IMR-90 (cell line): ENCODE measurements around the gene FHL2. TPM values are rescaled to one million over a fixed set of nuclear protein-coding genes. Genes with fewer than 3 reads are reported as not detected.

Source experiments
- ATAC-seq: fragments of 200-7000 bp; cut with Tn5 transposase; 2 replicates; pipeline ENCODE4 v1.9.1; 2020; ENCODE audit warnings: low read depth, mild to moderate bottlenecking, moderate library complexity
- BruUV-seq: library from RNA; stranded (reverse); fragments of 400-500 nt; replicated peaks from 2 replicates; lab custom pipeline; 2021; lab: Mats Ljungman, UMichigan
- CTCF ChIA-PET: fragments of 300-600 bp; formaldehyde crosslinking; extraction: SDS; loops from one replicate; lab custom pipeline; 2021; ENCODE audit warnings: antibody characterized with exemption; lab: Yijun Ruan, JAX
- POLR2A ChIA-PET: fragments of 300-600 bp; sonication (Branson Sonifier 250); formaldehyde crosslinking; loops from one replicate; lab custom pipeline; 2022; ENCODE audit warnings: antibody characterized with exemption; ENCODE audit not compliant: unreplicated experiment; lab: Charles Lee
- DNase-seq: peaks from one replicate; pipeline ENCODE4 v3.0.0; 2013
- H2AFZ ChIP-seq: replicated peaks from 2 replicates; pipeline ENCODE3; 2013; ENCODE audit warnings: low read length, mild to moderate bottlenecking; ENCODE audit not compliant: poor library complexity
- H2AK5ac ChIP-seq: 2 replicates; pipeline ENCODE4 v1.6.1; 2013; ENCODE audit warnings: low read depth, low read length, inconsistent platforms
- H2AK9ac ChIP-seq: replicated peaks from 2 replicates; pipeline ENCODE3; 2013; ENCODE audit warnings: mild to moderate bottlenecking, low read depth, low read length, moderate library complexity; ENCODE audit not compliant: poor library complexity
- H2BK120ac ChIP-seq: 2 replicates; pipeline ENCODE4 v1.6.1; 2013; ENCODE audit warnings: low read depth, low read length, inconsistent platforms
- H2BK15ac ChIP-seq: 3 replicates; pipeline ENCODE4 v1.6.1; 2013; ENCODE audit warnings: low read depth, low read length, inconsistent platforms
- H2BK20ac ChIP-seq: 2 replicates; pipeline ENCODE4 v1.6.1; 2013; ENCODE audit warnings: low read depth, mild to moderate bottlenecking, inconsistent platforms, low read length, moderate library complexity
- H2BK5ac ChIP-seq: 2 replicates; pipeline ENCODE4 v1.6.1; 2013; ENCODE audit warnings: mild to moderate bottlenecking, low read depth, low read length, inconsistent platforms; ENCODE audit not compliant: poor library complexity, severe bottlenecking
- H3K14ac ChIP-seq: replicated peaks from 2 replicates; pipeline ENCODE4 v1.6.1; 2013; ENCODE audit warnings: low read depth, low read length, inconsistent platforms
- H3K18ac ChIP-seq: 2 replicates; pipeline ENCODE4 v1.6.1; 2013; ENCODE audit warnings: low read depth, low read length, control low read depth
- H3K23ac ChIP-seq: 2 replicates; pipeline ENCODE4 v1.6.1; 2013; ENCODE audit warnings: low read depth, low read length, inconsistent platforms
- H3K27ac ChIP-seq: 2 replicates; pipeline ENCODE4 v1.5.1; 2013; ENCODE audit warnings: mild to moderate bottlenecking, control low read depth, low read length; ENCODE audit not compliant: insufficient read depth
- H3K27me3 ChIP-seq: 2 replicates; pipeline ENCODE4 v1.6.1; 2013; ENCODE audit warnings: low read length; ENCODE audit not compliant: control insufficient read depth, insufficient read depth
- H3K36me3 ChIP-seq: 2 replicates; pipeline ENCODE4 v1.6.1; 2013; ENCODE audit warnings: low read length, mixed read lengths; ENCODE audit not compliant: control insufficient read depth, insufficient read depth
- H3K4ac ChIP-seq: 2 replicates; pipeline ENCODE4 v1.6.1; 2013; ENCODE audit warnings: low read depth, low read length, inconsistent platforms
- H3K4me1 ChIP-seq: 2 replicates; pipeline ENCODE4 v1.6.1; 2013; ENCODE audit warnings: low read length, mixed read lengths; ENCODE audit not compliant: control insufficient read depth, insufficient read depth
- H3K4me2 ChIP-seq: 2 replicates; pipeline ENCODE4 v1.6.1; 2013; ENCODE audit warnings: low read depth, mild to moderate bottlenecking, control low read depth, low read length, moderate library complexity
- H3K4me3 ChIP-seq: 2 replicates; pipeline ENCODE4 v1.5.1; 2013; ENCODE audit warnings: low read depth, mild to moderate bottlenecking, control low read depth, low read length, moderate library complexity; ENCODE audit not compliant: insufficient read depth
- H3K56ac ChIP-seq: 2 replicates; pipeline ENCODE4 v1.6.1; 2013; ENCODE audit warnings: low read length, inconsistent platforms; ENCODE audit not compliant: insufficient read depth; ENCODE audit errors: extremely low read depth
- H3K79me1 ChIP-seq, 2 experiments: 2 replicates each; pipeline ENCODE4 v1.6.1; 2013; ENCODE audit warnings: low read length in 2 of 2, inconsistent platforms in 1 of 2, low read depth in 1 of 2
- H3K9ac ChIP-seq: 2 replicates; pipeline ENCODE4 v1.6.1; 2013; ENCODE audit warnings: low read depth, low read length, control low read depth
- H3K9me1 ChIP-seq: 2 replicates; pipeline ENCODE4 v1.6.1; 2013; ENCODE audit warnings: low read length, inconsistent platforms; ENCODE audit not compliant: insufficient read depth
- H3K9me3 ChIP-seq: 2 replicates; pipeline ENCODE4 v1.6.1; 2013; ENCODE audit warnings: low read length; ENCODE audit not compliant: control insufficient read depth, insufficient read depth
- H4K20me1 ChIP-seq: 2 replicates; pipeline ENCODE4 v1.6.1; 2013; ENCODE audit warnings: low read length, inconsistent platforms; ENCODE audit not compliant: insufficient read depth
- H4K5ac ChIP-seq: 2 replicates; pipeline ENCODE4 v1.6.1; 2013; ENCODE audit warnings: mild to moderate bottlenecking, low read depth, low read length, control low read depth
- H4K8ac ChIP-seq, 2 experiments: 2 replicates each; pipeline ENCODE4 v1.6.1; 2013; ENCODE audit warnings: low read depth in 2 of 2, low read length in 2 of 2, control low read depth in 1 of 2, inconsistent platforms in 1 of 2
- H4K91ac ChIP-seq: 2 replicates; pipeline ENCODE4 v1.6.1; 2013; ENCODE audit warnings: low read depth, low read length, inconsistent platforms; ENCODE audit not compliant: insufficient read depth
- CEBPB ChIP-seq: IDR thresholded peaks from 2 replicates; pipeline ENCODE4 v1.6.1; 2012; ENCODE audit warnings: low read depth, low read length, improper control_type of control experiment
- FOS ChIP-seq: fragments of 150-350 bp; IDR thresholded peaks from 2 replicates; pipeline ENCODE4 v1.6.1; 2016; ENCODE audit warnings: low read depth, low read length
- MAFK ChIP-seq: IDR thresholded peaks from 2 replicates; pipeline ENCODE4 v1.6.1; 2012; ENCODE audit warnings: low read depth, low read length, improper control_type of control experiment
- WGBS, 2 experiments: methylation state at CpG; one replicate each; pipeline versions ENCODE4 v1.1.5 to v1.1.7; 2013; ENCODE audit warnings: missing lambda C conversion rate in 2 of 2; ENCODE audit not compliant: insufficient read length in 1 of 2; ENCODE audit errors: extremely low coverage in 2 of 2; 5-methylcytosine and 5-hydroxymethylcytosine counted together
- dilution Hi-C: fragments of 300-500 bp; cut with HindIII; formaldehyde crosslinking; loops from one replicate; pipeline ENCODE4 v1.14.3; 2018; ENCODE audit warnings: low sequenced_read_pairs; ENCODE audit not compliant: unreplicated experiment
- in situ Hi-C: fragments of 300-500 bp; cut with MboI; formaldehyde crosslinking; loops from 3 replicates; pipeline ENCODE4 v1.14.3; 2019; ENCODE audit warnings: low sequenced_read_pairs, inconsistent platforms, mixed read lengths
- intact Hi-C: fragments of 100-400 bp; cut with micrococcal nuclease; formaldehyde crosslinking; loops from 2 replicates; pipeline ENCODE4 v1.10.0; 2022
- polyA plus RNA-seq, 3 experiments: library from polyadenylated mRNA; depleted of rRNA; stranded (reverse); fragments of >200 nt; gene quantifications; 2 replicates each; pipeline ENCODE4 v1.2.3, GENCODE V29; 2012; ENCODE audit warnings: low replicate concordance in 1 of 3
- total RNA-seq: library from RNA; depleted of rRNA; stranded (reverse); fragments of >200 nt; gene quantifications from 2 replicates; pipeline ENCODE4 v1.2.3, GENCODE V29; 2012

The FHL2 gene
- total and polyA plus RNA-seq, 2 of the 4 experiments (the other 2 are of a cell fraction), result 464 to 550 TPM

DNA sequence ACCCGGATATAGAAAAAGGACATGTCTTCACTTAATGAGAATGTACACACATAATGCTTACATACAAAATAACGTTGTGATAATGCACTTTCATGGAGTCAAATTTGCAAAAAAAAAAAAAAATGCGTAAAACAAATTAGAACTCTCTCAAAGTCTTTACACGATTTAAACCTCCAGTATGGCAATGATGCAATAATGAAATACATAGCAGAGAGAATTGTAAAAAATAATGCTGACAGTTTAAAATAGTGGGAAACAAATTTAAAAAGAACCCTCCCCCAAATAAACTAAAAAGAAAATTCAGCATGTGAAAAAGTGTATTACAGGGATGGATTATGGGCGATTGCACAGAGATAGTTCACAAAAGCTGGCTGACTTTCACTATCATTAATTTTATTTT is 46.6 kb upstream of the FHL2 start:
- TF ChIP-seq CEBPB, result peak; percentile 51; the same call in 1 of the 2 replicates
- no peak for TF ChIP-seq FOS
- 0 out of 2 replicates have a peak, but pooled peaks have one; percentile 15 for TF ChIP-seq MAFK
- Histone ChIP-seq H4K5ac (no peak overlapping the region), H2AK9ac (no peak overlapping the region), H3K27me3 (peaks cover 17% of the 10 kb centered on the region), H4K91ac (no peak overlapping the region), H2AK5ac (no peak overlapping the region), H3K14ac (no peak overlapping the region), H3K4ac (no peak overlapping the region), H3K23ac (no peak overlapping the region), H3K4me2 (no peak overlapping the region), H3K4me3 (no peak overlapping the region), H3K9ac (no peak overlapping the region), H3K9me3 (no peaks in the 10 kb centered on the region), H3K56ac (no peak overlapping the region), H3K18ac (no peak overlapping the region), H3K4me1 (peaks cover 14% of the 10 kb centered on the region), H2BK15ac (no peak overlapping the region), H3K36me3 (no peaks in the 10 kb centered on the region), H2BK5ac (no peak overlapping the region), H4K20me1 (no peaks in the 10 kb centered on the region), H3K79me1 (no peaks in the 10 kb centered on the region), H3K9me1 (peaks cover 13% of the 10 kb centered on the region), H3K27ac (no peak overlapping the region), H2BK120ac (no peak overlapping the region), H4K8ac (no peak overlapping the region), H2AFZ (no peak overlapping the region), H2BK20ac (no peak overlapping the region)
- BruUV-seq, result no TSS peak
- intact Hi-C loops, result loop anchor here (2.0 kb wide), 1 partner anchor 49 kb away; no protein-coding TSS in a partner anchor
- DNase-seq (no peak), ATAC-seq (no peak)
- in situ Hi-C loops, result no loop called here
- no CpG with 5 or more reads among the region's 5 CpGs for WGBS, 2 experiments
- CTCF ChIA-PET, result no interaction called here
- POLR2A ChIA-PET, result no interaction called here
- dilution Hi-C loops, result no loop called here
